22Rv1 (cell line): ENCODE data around the gene SMTN.

ENCODE experiments used
- CTCF ChIP-seq: fragments of 450-650 bp; IDR thresholded peaks from 2 replicates; pipeline ENCODE4 v1.5.1; 2017; ENCODE audit warnings: mild to moderate bottlenecking
- ZFX ChIP-seq: fragments of 450-650 bp; IDR thresholded peaks from 2 replicates; pipeline ENCODE4 v1.6.1; 2017; ENCODE audit warnings: antibody characterized with exemption, borderline replicate concordance

GRCh38 chr22:31137721-31138120, 56.6 kb downstream of the SMTN start:
- no peak for TF ChIP-seq CTCF
- no peak for TF ChIP-seq ZFX
